VCaP (cell line): ENCODE data around the gene PRKG1.
"Not testable (repeated sequence)": the region's sequence is repeated elsewhere in the genome, so short reads cannot be mapped to it uniquely, and the experiment has no call there.

Source experiments
- H3K27ac ChIP-seq: fragments of 450-650 bp; 2 replicates; pipeline ENCODE4 v1.5.1; 2017
- TF ChIP-seq, protein P1 (sequence below): fragments of 450-650 bp; conservative IDR thresholded peaks from 2 replicates; pipeline ENCODE4 v1.5.1; 2017; ENCODE audit warnings: mild to moderate bottlenecking, moderate library complexity

Gene PRKG1

DNA sequence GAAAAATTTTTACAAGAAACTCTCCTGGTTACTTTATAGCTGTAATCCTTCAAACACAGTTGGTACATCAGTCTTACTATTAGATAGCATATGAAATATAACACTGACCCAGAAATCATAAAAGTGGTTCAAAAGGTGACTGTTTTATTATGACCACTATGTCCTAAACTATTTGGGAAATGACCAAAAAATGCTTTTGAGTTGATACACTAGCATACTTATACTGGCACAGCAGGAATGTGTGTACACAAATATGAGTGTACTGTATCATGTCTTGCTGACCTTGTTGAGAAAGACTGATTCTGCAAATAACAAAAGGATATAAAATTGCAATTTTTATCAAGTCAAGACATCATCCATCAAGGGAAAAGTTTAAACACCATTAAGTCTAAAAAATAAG lies 600.8 kb downstream of the PRKG1 start:
- no peak overlapping the region for H3K27ac ChIP-seq
- TF ChIP-seq, protein P1, sequence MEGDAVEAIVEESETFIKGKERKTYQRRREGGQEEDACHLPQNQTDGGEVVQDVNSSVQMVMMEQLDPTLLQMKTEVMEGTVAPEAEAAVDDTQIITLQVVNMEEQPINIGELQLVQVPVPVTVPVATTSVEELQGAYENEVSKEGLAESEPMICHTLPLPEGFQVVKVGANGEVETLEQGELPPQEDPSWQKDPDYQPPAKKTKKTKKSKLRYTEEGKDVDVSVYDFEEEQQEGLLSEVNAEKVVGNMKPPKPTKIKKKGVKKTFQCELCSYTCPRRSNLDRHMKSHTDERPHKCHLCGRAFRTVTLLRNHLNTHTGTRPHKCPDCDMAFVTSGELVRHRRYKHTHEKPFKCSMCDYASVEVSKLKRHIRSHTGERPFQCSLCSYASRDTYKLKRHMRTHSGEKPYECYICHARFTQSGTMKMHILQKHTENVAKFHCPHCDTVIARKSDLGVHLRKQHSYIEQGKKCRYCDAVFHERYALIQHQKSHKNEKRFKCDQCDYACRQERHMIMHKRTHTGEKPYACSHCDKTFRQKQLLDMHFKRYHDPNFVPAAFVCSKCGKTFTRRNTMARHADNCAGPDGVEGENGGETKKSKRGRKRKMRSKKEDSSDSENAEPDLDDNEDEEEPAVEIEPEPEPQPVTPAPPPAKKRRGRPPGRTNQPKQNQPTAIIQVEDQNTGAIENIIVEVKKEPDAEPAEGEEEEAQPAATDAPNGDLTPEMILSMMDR, result no peak

DNA sequence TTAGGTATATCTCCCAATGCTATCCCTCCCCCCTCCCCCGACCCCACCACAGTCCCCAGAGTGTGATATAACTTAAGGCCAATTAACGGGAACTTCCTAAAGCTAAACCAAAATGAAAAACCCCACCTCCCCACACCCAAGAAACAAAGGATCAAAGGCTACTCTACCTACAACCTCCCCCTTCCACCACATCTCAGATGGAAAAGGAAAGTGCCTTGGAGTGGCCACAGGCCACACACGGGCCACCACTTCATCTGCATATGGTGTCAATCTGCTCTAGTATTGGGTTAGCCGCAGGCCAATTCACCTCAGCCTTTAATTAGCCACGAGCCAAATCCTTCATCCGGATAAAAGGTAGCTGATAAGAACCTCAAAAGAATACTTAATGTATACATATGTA lies 605.6 kb downstream of the PRKG1 start:
- TF ChIP-seq, protein P1, result no peak
- H3K27ac ChIP-seq, result no peak overlapping the region

DNA sequence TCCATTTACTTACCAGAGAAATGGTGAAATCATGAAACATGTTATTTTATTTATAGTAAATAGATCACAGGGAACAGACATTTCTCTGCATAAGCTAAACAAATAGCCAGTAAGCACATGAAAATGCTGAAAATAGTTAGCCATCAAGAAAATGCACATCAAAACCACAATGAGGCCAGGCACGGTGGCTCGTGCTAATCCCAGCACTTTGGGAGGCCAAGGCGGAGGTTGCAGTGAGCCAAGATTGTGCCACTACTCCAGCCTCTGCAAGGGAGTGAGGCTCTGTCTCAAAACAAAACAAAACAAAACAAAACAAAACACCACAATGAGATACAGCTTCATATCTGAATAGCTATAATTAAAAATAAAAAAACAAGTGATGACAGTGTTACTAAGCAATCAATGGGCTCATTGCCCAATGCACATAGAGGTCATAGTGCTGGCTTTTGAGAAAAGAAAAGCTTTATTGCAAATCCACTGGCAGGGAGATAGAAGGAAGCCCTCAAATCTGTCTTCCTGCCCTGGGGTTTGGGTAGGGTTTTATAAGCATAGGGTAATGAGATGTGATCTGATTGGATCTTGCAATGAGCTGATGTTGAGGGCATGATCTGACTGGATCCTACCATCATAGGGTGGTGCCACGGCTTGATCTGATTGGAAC lies 608.9 kb downstream of the PRKG1 start:
- TF ChIP-seq, protein P1, result no peak
- H3K27ac ChIP-seq, result no peak overlapping the region

DNA sequence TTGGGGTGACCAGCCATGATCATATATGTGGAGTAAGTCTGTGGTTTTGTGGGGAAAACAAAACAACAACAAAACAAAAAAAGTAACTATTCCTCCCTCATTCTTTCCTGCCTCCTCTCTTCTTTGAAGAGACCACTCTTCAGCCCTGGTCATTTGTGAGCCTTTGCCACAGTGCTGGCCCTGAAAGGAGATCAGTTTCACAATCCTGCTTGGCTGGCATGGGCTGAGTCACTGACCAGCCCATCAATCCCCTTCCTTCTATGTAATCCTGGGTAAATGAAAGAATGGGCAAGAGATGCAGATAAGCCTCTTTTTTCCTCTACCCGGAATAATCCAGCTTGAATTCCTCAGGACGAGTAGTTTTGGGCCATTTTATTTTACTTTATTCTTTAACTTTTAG lies 611.5 kb downstream of the PRKG1 start:
- no peak overlapping the region for H3K27ac ChIP-seq
- TF ChIP-seq, protein P1, result no peak

DNA sequence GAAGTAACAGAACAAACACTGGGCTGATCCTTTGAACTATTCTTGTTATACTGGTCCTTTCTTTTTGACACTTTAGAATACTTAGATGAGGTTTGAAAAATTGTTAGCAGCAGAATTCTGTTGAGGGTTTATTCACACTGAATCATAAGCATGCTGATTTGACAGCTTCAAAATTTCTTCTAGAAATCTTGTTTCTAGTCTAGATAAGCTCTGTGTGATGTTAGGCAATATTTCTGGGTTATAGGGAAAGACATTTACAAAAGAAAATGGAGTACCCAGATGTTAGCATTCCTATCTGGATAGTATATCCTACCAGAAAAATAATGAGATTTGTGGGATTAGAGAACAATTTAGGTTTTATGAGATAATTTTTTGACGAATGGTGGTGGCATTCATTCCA lies 613.0 kb downstream of the PRKG1 start:
- TF ChIP-seq, protein P1, result no peak
- H3K27ac ChIP-seq, result no peak overlapping the region

DNA sequence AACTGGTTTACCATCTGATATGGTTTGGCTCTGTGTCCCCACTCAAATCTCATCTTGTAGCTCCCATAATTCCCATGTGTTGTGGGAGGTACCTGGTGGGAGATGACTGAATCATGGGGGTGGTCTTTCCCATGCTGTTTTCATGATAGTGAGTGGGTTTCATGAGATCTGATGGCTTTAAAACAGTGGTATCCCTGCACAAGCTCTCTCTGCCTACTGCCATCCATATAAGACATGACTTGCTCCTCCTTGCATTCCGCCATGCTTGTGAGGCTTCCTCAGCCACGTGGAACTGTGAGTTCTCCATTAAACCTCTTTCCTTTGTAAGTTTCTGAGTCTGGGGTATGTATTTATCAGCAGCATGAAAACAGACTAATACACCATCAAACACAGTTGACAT lies 614.5 kb downstream of the PRKG1 start:
- not testable (repeated sequence) for H3K27ac ChIP-seq

DNA sequence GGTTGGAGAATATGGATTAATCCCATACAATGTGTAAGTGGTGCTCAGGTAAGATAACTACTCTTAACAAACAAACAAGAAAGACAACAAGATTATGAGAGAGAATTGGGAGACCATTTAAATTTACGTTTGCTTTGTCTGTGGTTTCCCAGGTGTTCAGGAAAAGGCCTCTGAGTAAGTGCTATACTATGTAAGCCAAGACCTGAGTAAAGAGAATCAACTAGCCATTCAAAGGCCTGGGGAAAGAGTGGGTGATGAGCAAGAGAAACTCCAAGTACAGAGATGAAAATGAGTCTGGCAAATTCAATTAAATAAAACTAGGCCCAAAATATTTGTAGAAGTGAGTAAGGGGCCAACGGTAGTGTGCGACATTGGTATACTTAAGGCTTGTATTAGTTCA lies 615.2 kb downstream of the PRKG1 start:
- no peak overlapping the region for H3K27ac ChIP-seq
- TF ChIP-seq, protein P1, result no peak

DNA sequence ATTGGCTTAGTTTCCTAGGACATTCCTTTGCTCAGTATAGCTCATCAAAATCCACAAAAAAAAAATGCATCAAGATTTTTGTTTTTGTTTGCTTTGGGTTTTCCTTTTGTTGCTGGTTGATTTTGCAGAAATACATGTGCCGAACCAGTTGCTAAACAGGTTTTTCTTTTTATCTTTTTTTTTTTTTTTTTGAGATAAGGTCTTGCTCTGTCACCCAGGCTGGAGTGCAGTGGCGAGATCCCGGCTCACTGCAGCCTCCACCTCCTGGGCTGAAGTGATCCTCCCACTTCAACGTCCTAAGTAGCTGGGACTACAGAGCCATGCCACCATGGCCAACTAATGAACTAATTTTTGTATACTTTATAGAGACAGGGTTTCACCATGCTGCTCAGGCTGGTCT lies 616.8 kb downstream of the PRKG1 start:
- H3K27ac ChIP-seq, result no peak overlapping the region
- TF ChIP-seq, protein P1, result no peak
